ENCODE data around the gene PCSK1. TPM values are rescaled to one million over a fixed set of nuclear protein-coding genes. Genes with fewer than 3 reads are reported as not detected.

Gene PCSK1
- total RNA-seq, 1 experiment from 2014 or later, result 4.5 TPM

GRCh38 chr5:96385538-96385937 lies 47.5 kb downstream of the PCSK1 start:
- TF ChIP-seq, protein P1, sequence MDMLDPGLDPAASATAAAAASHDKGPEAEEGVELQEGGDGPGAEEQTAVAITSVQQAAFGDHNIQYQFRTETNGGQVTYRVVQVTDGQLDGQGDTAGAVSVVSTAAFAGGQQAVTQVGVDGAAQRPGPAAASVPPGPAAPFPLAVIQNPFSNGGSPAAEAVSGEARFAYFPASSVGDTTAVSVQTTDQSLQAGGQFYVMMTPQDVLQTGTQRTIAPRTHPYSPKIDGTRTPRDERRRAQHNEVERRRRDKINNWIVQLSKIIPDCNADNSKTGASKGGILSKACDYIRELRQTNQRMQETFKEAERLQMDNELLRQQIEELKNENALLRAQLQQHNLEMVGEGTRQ (CRISPR knock-in tag; IDR thresholded peaks at IDR 0.05), result no peak
- TF ChIP-seq TEAD4 (CRISPR knock-in tag; IDR thresholded peaks at IDR 0.05) (no peak), ELF4 (CRISPR knock-in tag; IDR thresholded peaks at IDR 0.05; ENCODE audit: low read depth) (no peak), ZNF138 (CRISPR knock-in tag; conservative IDR thresholded peaks at IDR 0.05) (no peak), NR3C1 (CRISPR knock-in tag; conservative IDR thresholded peaks at IDR 0.05; ENCODE audit: low read depth) (no peak), JUN (CRISPR knock-in tag; IDR thresholded peaks at IDR 0.05) (no peak), NR1H2 (CRISPR knock-in tag; IDR thresholded peaks at IDR 0.05) (no peak), PREB (CRISPR knock-in tag; IDR thresholded peaks at IDR 0.05; ENCODE audit: borderline replicate concordance) (no peak), IRF2 (CRISPR knock-in tag; IDR thresholded peaks at IDR 0.05; ENCODE audit: borderline replicate concordance, low read depth) (no peak), ERG (CRISPR knock-in tag; IDR thresholded peaks at IDR 0.05) (no peak), TP53 (CRISPR knock-in tag; IDR thresholded peaks at IDR 0.05) (no peak), MXD4 (CRISPR knock-in tag; IDR thresholded peaks at IDR 0.05; ENCODE audit: borderline replicate concordance) (no peak), GTF2I (CRISPR knock-in tag; conservative IDR thresholded peaks at IDR 0.05) (no peak), TCF7 (CRISPR knock-in tag; IDR thresholded peaks at IDR 0.05; ENCODE audit: low read depth) (no peak), STAT6 (CRISPR knock-in tag; conservative IDR thresholded peaks at IDR 0.05; ENCODE audit: low read depth) (no peak), ATF6 (CRISPR knock-in tag; IDR thresholded peaks at IDR 0.05) (no peak)
- TF ChIP-seq, protein P2, sequence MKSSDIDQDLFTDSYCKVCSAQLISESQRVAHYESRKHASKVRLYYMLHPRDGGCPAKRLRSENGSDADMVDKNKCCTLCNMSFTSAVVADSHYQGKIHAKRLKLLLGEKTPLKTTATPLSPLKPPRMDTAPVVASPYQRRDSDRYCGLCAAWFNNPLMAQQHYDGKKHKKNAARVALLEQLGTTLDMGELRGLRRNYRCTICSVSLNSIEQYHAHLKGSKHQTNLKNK (CRISPR knock-in tag; IDR thresholded peaks at IDR 0.05), result no peak
- TF ChIP-seq, protein P3, sequence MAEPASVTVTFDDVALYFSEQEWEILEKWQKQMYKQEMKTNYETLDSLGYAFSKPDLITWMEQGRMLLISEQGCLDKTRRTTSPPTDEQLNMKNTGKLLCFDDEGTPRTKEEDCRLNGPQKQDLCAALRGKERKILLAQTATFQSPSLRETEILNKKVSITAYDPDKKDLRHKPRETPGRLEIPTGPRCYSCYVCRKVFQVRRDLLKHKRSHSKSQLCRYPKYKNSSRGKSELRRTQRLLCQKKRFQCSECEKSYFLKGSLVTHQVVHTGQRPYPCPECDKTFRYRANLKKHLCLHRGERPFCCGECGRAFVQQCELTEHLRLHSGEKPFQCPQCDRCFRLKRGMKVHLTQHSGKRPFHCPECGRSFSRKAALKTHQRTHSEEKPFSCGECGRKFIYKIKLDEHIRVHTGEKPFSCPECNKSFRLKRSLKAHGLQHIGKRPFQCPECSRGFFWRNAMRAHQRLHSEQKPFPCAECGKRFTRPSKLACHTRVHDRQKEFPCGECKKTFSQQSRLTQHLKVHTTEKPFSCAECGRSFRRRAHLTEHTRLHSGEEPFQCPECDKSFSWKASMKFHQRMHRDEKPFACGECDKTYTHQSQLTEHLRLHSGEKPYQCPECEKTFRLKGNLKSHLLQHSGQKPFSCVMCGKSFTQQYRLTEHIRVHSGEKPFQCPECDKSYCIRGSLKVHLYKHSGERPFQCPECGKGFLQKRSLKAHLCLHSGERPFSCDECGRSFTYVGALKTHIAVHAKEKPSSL (CRISPR knock-in tag; conservative IDR thresholded peaks at IDR 0.05), result no peak
- TF ChIP-seq, protein P4, sequence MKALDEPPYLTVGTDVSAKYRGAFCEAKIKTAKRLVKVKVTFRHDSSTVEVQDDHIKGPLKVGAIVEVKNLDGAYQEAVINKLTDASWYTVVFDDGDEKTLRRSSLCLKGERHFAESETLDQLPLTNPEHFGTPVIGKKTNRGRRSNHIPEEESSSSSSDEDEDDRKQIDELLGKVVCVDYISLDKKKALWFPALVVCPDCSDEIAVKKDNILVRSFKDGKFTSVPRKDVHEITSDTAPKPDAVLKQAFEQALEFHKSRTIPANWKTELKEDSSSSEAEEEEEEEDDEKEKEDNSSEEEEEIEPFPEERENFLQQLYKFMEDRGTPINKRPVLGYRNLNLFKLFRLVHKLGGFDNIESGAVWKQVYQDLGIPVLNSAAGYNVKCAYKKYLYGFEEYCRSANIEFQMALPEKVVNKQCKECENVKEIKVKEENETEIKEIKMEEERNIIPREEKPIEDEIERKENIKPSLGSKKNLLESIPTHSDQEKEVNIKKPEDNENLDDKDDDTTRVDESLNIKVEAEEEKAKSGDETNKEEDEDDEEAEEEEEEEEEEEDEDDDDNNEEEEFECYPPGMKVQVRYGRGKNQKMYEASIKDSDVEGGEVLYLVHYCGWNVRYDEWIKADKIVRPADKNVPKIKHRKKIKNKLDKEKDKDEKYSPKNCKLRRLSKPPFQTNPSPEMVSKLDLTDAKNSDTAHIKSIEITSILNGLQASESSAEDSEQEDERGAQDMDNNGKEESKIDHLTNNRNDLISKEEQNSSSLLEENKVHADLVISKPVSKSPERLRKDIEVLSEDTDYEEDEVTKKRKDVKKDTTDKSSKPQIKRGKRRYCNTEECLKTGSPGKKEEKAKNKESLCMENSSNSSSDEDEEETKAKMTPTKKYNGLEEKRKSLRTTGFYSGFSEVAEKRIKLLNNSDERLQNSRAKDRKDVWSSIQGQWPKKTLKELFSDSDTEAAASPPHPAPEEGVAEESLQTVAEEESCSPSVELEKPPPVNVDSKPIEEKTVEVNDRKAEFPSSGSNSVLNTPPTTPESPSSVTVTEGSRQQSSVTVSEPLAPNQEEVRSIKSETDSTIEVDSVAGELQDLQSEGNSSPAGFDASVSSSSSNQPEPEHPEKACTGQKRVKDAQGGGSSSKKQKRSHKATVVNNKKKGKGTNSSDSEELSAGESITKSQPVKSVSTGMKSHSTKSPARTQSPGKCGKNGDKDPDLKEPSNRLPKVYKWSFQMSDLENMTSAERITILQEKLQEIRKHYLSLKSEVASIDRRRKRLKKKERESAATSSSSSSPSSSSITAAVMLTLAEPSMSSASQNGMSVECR (CRISPR knock-in tag; IDR thresholded peaks at IDR 0.05; ENCODE audit: borderline replicate concordance), result no peak
- no peak for DNase-seq (ENCODE audit: low spot score)
- CTCF ChIA-PET, result no interaction called here
- no peaks in the 10 kb centered on the region for H3K36me3 Mint-ChIP-seq
- H3K4me1 Mint-ChIP-seq, result peaks cover 21% of the 10 kb centered on the region
- H3K27me3 Mint-ChIP-seq (ENCODE audit: low read depth), result peaks cover 2% of the 10 kb centered on the region; the same call in 1 of the 2 replicates
- H3K9me3 Mint-ChIP-seq, result 0 out of 2 replicates have a peak, but pooled peaks cover 3% of the 10 kb centered on the region
- no peak; the same call in 1 of the 2 replicates for ATAC-seq
- POLR2A ChIA-PET, result no interaction called here
- H3K4me3 Mint-ChIP-seq, result no peak overlapping the region; the same call in 1 of the 2 replicates
- H3K27ac Mint-ChIP-seq, result no peak overlapping the region

Measured in WTC11 (cell line).